ENCODE results near the gene CABLES2.

- TF ChIP-seq CTCF (IDR thresholded peaks at IDR 0.05) (no peak), POLR2A (IDR thresholded peaks at IDR 0.05) (no peak)
These were observed 45.5 kb upstream of the CABLES2 start for GRCh38 chr20:62452475-62453095.
